SIG-M5 (cell line): ENCODE measurements around the gene SYT9.
A peak's percentile ranks its signal among the peaks of the same experiment; 100 is the strongest.

Experiments used
- DNase-seq: peaks from one replicate; lab custom pipeline; 2025; lab: John Stamatoyannopoulos, UW

Gene SYT9

GRCh38 chr11:7471071-7471470 is 219.4 kb downstream of the SYT9 start:
- no peak for DNase-seq

DNA sequence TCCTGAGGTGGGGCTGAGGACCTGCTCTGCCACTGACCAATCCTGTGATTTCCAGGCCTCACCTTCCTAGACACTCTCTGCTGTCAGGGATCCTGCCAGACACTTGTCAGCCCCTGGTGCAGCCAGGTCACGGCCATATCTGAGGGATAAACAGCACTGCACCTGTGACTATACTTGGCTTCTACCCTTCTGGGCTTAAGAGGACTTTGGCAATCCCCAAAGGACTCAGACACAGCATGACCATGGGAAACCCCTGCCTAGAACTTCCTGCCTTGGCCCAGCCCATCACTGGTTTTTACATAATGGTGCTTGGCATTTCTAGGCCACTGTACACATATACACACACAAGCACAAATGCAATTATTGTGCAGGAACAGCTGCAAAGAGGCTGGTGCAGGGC is 222.0 kb downstream of the SYT9 start:
- DNase-seq = no peak

DNA sequence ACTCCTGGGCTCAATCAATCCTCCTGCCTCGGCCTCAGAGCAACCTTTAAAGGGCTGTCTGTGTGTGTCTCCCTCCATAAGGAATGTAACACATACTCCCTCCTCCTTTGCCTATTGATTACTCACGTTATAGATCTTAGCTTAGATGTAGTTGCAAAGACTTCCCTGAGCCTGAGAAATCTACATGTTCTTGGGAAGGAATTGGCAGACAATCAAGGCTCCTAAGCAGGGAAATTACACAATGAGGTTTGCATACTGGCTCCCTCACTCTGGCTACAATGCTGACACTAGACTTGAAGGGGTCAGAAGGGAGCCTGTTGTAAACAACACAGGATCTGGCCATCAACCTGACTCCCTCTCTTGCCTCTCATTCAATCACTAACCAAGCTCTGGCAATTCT is 228.4 kb downstream of the SYT9 start:
- DNase-seq = no peak

GRCh38 chr11:7484131-7484530 is 232.4 kb downstream of the SYT9 start:
- no peak for DNase-seq

DNA sequence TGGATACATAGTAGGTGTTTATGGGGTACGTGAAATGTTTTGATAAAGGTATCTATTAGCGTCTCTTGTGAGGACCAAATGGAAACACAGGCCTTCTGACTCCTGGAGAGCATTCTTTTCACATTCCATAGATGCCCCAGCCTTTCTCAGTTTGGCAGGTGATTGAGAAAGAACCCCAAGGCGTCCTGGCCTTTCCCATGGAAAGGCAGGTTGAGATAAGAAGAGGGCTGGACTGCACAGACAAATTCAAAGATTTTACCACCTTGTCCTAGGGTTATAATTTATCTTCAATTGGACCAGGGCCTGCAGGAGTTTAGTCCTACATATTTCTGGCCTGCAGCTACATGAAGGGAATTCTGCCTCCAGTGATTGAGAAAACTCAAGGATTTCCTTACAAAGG is 232.9 kb downstream of the SYT9 start:
- no peak for DNase-seq

GRCh38 chr11:7485186-7486097 is 233.7 kb downstream of the SYT9 start, which contains the start of gene OLFML1:
OLFML1 (plus strand) TSS chr11:7485506; CDS start chr11:7485876, 370 bp downstream.
- DNase-seq = no peak

GRCh38 chr11:7486098-7486780 is 234.5 kb downstream of the SYT9 start:
- no peak for DNase-seq

DNA sequence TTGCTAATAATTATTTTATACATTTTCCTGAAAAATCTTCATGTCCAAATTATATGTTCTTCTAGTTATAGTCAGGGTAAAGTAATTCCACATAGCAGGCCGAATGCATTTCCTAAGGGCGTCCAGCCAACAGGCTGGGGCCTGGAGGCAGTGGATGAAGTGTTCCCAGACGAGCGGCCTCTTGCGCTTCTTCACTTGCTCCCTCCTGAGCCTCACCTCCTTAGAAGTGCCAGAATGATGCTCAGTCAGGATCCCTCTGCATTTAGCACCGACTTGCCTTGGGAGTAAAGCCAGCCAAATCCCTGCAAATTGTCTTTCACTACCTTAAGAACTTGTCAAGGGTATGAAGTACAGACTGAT is 235.1 kb downstream of the SYT9 start:
- DNase-seq = no peak

DNA sequence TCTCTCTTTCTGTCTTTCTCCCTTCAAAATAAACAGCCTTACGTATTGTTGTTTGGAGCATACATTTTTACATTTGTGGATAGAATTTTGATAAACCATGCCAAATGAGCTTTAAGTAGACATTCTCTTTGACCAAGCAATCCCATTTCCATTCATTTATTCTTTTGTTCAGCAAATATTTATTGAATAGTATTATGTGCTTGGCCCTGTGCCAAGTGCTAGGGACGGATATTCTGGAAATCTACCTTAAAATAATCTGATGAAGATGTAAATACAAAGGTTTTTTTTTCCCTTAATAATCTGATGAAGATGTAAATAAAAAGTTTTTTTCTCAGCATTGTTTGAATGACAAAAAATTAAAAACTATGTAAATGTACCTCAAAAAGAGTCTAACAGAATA is 235.7 kb downstream of the SYT9 start:
- no peak for DNase-seq

GRCh38 chr11:7488681-7489080 is 237.0 kb downstream of the SYT9 start:
- no peak for DNase-seq

GRCh38 chr11:7489376-7489775 is 237.7 kb downstream of the SYT9 start:
- no peak for DNase-seq

DNA sequence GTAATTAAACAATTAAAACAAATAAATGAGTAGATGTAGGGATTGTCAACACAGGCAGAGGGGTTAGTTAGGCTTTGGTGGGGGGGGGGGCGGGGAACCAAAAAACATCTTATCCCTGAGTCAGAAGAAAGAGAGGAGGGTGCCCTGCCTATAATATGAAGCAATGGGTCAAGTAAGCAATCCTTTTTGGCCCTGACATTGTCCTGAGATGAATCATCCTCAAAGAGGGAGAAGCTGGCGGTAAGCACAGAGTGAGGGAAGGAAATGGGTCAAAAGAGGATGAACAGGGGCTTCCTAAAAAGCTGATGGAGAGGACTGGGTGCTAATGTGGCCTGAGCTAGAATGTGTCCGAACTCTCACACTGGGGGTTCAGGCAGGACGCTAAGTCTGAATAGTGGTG is 238.3 kb downstream of the SYT9 start:
- no peak for DNase-seq

GRCh38 chr11:7490535-7490934 is 238.8 kb downstream of the SYT9 start:
- no peak for DNase-seq

- no peak for DNase-seq
Observed at GRCh38 chr11:7492253-7492652, 240.5 kb downstream of the SYT9 start.

- no peak for DNase-seq
Observed at GRCh38 chr11:7493670-7494069, 242.0 kb downstream of the SYT9 start.

DNA sequence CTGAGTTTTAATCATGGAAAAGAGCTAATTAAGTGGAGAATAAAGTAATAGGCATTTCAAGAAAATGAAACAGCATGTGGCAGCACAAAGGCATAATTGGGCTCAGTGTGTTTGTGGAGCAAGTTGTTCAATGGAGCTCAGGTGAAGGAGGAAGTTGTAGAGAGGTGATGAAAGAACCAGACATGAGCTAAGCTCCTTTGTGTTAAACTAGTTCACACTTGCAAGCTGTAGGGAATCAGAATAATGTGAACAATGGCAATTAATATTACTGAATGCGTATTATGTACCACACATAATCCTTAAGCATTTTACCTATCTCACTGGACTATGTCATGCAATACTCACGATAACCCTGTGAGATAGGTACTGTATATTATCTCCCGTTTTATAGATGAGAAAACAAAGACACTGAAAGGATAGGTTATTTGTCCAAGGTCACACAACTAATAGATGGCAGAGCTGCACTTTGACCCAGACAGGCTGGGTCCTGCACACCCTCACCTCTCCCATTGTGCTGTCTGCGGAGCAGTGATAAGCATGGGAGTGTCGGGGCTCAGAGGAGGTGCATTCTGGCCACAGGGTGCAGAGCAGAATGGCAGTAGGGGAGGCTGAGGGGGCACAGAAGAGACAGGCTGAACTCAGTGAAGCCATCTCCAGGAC is 242.5 kb downstream of the SYT9 start:
- DNase-seq = no peak

GRCh38 chr11:7495882-7496551 is 244.3 kb downstream of the SYT9 start:
- DNase-seq = peak; percentile 22

DNA sequence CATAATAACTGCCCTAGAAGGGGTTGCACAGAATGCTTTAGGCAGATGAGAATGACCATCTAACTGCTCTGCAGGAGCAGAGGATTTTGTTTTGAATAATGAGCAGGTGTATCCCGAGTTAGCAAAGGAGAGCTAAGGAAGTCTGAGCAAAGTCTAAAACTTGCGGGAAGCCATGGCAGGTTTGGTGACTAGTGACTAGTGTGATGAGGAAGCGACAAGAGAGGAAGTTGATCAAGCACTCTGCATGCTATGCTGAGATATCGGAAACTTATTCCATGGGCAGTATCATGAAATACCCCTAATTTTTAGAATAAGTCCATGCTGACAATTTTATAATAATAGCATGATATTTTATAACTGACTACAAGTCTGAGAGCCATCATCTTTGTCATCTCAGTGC is 246.5 kb downstream of the SYT9 start:
- no peak for DNase-seq

DNA sequence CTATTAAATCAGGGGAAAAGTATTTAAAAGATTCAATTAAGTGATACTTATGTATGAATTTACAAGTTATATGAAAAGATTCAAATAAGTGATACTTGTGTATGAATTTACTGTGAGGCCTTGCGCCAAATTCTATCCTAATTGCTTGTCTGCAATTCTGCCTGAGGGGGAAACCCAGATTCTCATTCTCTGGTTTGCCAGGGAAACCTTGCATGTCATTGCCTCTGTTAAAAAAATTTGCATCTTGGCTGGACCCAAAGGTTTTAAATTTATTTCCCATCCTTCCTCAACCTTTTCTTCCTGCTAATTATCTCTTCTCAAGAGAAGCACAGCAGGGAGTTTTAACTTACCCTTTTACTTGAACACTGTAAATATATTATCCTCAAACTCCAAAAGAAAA is 247.4 kb downstream of the SYT9 start:
- DNase-seq = no peak

GRCh38 chr11:7500251-7500650 is 248.5 kb downstream of the SYT9 start:
- no peak for DNase-seq

GRCh38 chr11:7501251-7501650 is 249.5 kb downstream of the SYT9 start:
- no peak for DNase-seq

DNA sequence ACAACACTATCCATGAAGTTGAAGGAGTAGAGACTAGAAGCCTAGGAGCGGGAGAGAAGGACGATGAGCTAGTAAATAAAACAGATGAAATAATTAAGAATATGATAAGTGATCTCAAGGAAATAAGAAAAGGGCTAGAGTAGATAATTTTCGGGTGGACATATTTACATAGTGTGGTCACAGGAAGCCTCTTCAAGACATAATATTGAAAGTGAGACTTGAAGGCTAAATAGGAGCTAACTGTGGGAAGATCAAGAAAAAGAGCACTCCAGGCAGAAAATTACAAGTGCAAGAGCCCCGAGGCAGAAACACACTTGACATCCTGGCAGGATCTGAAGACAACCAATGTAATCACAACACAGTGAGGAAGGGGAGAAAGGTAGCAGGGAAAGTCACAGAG is 250.2 kb downstream of the SYT9 start:
- no peak for DNase-seq
